Glutamatergic neuron (in vitro differentiated cells): ENCODE measurements around the gene HERC5. TPM values are rescaled to one million over a fixed set of nuclear protein-coding genes. Genes with fewer than 3 reads are reported as not detected.
A peak's percentile ranks its signal among the peaks of the same experiment; 100 is the strongest.
"Not testable (repeated sequence)": the region's sequence is repeated elsewhere in the genome, so short reads cannot be mapped to it uniquely, and the experiment has no call there.

Experiments
- DNase-seq: peaks from one replicate; pipeline ENCODE4 v3.0.0; 2022
- H3K27ac Mint-ChIP-seq: one replicate; pipeline ENCODE4 v1.8.0; 2020; ENCODE audit warnings: mild to moderate bottlenecking, mixed read lengths, inconsistent platforms; ENCODE audit not compliant: unreplicated experiment
- H3K27me3 Mint-ChIP-seq: one replicate; pipeline ENCODE4 v1.8.0; 2020; ENCODE audit warnings: mild to moderate bottlenecking, moderate library complexity, mixed read lengths, inconsistent platforms; ENCODE audit not compliant: unreplicated experiment
- H3K36me3 Mint-ChIP-seq: one replicate; pipeline ENCODE4 v1.8.0; 2020; ENCODE audit warnings: mild to moderate bottlenecking, mixed read lengths, inconsistent platforms; ENCODE audit not compliant: unreplicated experiment
- H3K4me1 Mint-ChIP-seq: one replicate; pipeline ENCODE4 v1.8.0; 2020; ENCODE audit warnings: mild to moderate bottlenecking, low read depth, mixed read lengths, inconsistent platforms; ENCODE audit not compliant: unreplicated experiment
- H3K4me3 Mint-ChIP-seq: one replicate; pipeline ENCODE4 v1.8.0; 2020; ENCODE audit warnings: mild to moderate bottlenecking, mixed read lengths, inconsistent platforms; ENCODE audit not compliant: unreplicated experiment
- H3K9me3 Mint-ChIP-seq: one replicate; pipeline ENCODE4 v1.8.0; 2020; ENCODE audit warnings: mild to moderate bottlenecking, moderate library complexity, mixed read lengths, inconsistent platforms; ENCODE audit not compliant: unreplicated experiment
- total RNA-seq: library from RNA; stranded (reverse); fragmentation: NEBNext Ultra II Directional; extraction: Animal tissue kit (Norgen Biotek cat#: 25700); gene quantifications from one replicate; pipeline ENCODE4 v1.2.1, GENCODE V29; 2021; ENCODE audit not compliant: unreplicated experiment
- TF ChIP-seq, protein P1 (sequence below): fragments of 200-600 bp; sonication (generic); IDR thresholded peaks from one replicate; pipeline ENCODE4 v1.5.0; 2021; ENCODE audit not compliant: partially characterized antibody, unreplicated experiment

HERC5 gene
- total RNA-seq, 1 donor from 2014 or later, result 0.27 TPM

DNA sequence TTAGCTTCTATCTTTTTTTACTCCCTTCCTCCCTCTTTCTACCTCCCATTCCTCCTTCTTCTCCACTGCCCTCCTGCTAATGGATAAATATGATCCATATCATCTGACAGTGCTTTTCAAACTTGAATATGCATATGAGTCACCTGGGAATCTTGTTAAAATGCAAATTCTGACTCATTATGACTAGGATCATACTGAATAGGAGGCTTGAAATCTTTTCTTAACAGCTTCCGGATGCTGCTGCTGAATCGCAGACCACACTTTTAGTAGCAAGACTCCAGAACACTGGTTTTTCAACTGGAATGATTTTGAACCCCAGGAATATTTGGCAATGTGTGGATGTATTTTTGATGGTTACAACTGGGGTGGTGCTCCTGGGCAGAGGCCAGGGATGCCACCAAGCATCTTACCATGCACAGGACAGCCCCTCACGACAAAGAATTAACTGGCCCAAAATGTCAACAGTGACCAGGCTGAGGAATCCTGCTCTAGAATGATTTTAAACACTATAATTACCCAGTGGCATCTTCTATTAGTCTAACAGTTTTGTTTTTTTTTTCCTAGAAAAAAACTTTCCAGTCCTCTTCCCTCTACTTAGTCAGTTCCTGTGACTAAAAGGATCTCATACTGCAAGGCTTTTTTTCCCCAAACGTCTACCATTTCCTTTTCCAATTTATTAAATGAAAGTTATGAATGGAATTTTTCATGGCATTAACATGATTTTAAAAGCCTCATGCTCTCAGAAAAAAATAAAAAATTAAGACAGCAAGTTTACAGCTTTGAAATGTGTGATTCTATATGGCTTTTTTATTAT, 77.2 kb downstream of the HERC5 start:
- TF ChIP-seq, protein P1, sequence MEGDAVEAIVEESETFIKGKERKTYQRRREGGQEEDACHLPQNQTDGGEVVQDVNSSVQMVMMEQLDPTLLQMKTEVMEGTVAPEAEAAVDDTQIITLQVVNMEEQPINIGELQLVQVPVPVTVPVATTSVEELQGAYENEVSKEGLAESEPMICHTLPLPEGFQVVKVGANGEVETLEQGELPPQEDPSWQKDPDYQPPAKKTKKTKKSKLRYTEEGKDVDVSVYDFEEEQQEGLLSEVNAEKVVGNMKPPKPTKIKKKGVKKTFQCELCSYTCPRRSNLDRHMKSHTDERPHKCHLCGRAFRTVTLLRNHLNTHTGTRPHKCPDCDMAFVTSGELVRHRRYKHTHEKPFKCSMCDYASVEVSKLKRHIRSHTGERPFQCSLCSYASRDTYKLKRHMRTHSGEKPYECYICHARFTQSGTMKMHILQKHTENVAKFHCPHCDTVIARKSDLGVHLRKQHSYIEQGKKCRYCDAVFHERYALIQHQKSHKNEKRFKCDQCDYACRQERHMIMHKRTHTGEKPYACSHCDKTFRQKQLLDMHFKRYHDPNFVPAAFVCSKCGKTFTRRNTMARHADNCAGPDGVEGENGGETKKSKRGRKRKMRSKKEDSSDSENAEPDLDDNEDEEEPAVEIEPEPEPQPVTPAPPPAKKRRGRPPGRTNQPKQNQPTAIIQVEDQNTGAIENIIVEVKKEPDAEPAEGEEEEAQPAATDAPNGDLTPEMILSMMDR, result no peak
- no peak for DNase-seq
- Mint-ChIP-seq H3K36me3 (no peaks in the 10 kb centered on the region), H3K4me3 (no peak overlapping the region), H3K4me1 (no peaks in the 10 kb centered on the region), H3K27ac (no peak overlapping the region), H3K9me3 (no peaks in the 10 kb centered on the region), H3K27me3 (peaks cover 3% of the 10 kb centered on the region)

DNA sequence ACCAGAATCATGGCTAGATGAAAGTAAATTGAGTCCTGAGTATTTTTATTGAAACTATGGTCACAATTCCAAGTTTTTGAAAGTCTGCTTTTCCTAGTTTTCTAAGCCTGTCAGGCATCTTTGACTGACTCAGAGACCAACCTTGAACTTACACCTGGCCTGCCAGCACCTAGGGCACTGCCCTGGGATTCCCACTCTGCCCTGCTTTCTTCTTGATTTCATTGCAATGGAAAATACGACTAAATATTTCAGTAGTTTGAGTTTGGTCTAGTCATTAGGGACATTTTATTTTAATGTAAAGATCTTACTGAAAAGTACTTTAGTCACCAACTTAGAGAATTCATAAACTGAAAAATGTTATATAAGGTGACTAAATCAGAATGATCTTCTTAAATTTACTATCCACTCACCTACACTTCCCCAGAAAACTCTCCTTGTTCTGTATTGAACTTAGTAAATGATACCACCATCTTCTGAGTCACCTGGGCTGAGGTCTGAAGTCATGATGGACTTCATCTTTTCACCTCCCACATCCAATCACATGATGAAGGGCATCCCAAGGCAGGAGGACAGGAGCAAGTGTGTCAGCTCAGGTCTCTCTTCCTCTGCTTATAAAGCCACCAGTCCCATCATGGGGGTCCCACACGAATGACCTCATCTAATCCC, 78.3 kb downstream of the HERC5 start:
- peaks cover 3% of the 10 kb centered on the region for H3K27me3 Mint-ChIP-seq
- no peak for DNase-seq
- H3K9me3 Mint-ChIP-seq, result no peaks in the 10 kb centered on the region
- no peak overlapping the region for H3K27ac Mint-ChIP-seq
- H3K4me1 Mint-ChIP-seq, result no peaks in the 10 kb centered on the region
- no peaks in the 10 kb centered on the region for H3K36me3 Mint-ChIP-seq
- no peak overlapping the region for H3K4me3 Mint-ChIP-seq
- TF ChIP-seq, protein P1, result no peak

DNA sequence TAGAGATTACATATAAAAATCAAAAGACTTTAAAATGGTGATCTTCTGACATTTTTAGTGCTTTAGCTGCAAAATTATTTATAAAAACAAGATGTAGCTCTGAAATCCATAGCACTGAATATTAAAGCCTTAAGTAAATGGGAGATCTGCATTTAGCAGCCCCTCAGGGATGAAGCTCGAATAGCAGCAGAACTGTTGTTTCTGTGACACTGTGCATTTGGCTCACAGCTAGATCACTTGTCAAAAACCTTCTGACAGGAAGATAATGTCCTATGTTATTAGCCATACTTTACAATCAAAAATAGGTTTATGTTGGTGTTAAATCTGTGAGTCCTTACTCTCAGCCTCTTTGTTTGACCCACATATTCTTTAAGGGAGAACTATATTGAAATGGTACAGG, 80.8 kb downstream of the HERC5 start:
- Mint-ChIP-seq H3K4me3 (no peak overlapping the region), H3K36me3 (no peaks in the 10 kb centered on the region), H3K27ac (no peak overlapping the region), H3K4me1 (no peaks in the 10 kb centered on the region), H3K9me3 (no peaks in the 10 kb centered on the region), H3K27me3 (peaks cover 6% of the 10 kb centered on the region)
- no peak for DNase-seq
- TF ChIP-seq, protein P1, result no peak

DNA sequence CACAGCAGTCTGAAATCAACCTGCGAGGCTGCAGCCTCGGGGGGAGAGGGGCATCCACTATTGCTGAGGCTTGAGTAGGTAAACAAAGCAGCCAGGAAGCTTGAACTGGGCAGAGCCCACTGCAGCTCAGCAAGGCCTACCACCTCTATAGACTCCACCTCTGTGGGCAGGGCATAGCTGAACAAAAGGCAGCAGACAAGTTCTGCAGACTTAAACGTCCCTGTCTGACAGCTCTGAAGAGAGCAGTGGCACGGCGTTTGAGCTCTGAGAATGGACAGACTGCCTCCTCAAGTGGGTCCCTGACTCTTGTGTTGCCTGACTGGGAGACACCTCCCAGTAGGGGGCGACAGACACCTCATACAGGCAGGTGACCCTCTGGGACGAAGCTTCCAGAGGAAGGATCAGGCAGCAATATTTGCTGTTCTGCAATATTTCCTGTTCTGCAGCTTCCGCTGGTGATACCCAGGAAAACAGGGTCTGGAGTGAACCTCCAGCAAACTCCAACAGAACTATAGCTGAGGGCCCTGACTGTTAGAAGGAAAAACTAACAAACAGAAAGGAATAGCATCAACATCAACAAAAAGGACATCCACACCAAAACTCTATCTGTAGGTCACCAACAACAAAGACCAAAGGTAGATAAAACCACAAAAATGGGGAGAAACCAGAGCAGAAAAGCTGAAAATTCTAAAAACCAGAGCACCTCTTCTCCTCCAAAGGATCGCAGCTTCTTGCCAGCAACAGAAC, 82.6 kb downstream of the HERC5 start:
- DNase-seq, result peak; percentile 75
- H3K27me3 Mint-ChIP-seq, H3K27ac Mint-ChIP-seq, H3K4me1 Mint-ChIP-seq, H3K9me3 Mint-ChIP-seq, H3K36me3 Mint-ChIP-seq, H3K4me3 Mint-ChIP-seq: not testable (repeated sequence)
- TF ChIP-seq, protein P1, result peak; percentile 74
